Naive thymus-derived CD4-positive, alpha-beta T cell (primary cell): ENCODE data around the gene TMEM101. TPM values are rescaled to one million over a fixed set of nuclear protein-coding genes. Genes with fewer than 3 reads are reported as not detected.
"Not testable (repeated sequence)": the region's sequence is repeated elsewhere in the genome, so short reads cannot be mapped to it uniquely, and the experiment has no call there.

Experiments
- ATAC-seq: fragments of 150-1000 bp; cut with Tn5 transposase; 2 replicates; pipeline ENCODE4 v1.10.0; 2021; ENCODE audit warnings: mild to moderate bottlenecking, moderate library complexity
- CTCF ChIA-PET: fragments of 350-600 bp; sonication (Branson Sonifier 250); formaldehyde crosslinking; loops from one replicate; lab custom pipeline; 2021; ENCODE audit warnings: antibody characterized with exemption; lab: Charles Lee
- POLR2A ChIA-PET: fragments of 350-600 bp; sonication (Branson Sonifier 250); formaldehyde crosslinking; loops from one replicate; lab custom pipeline; 2021; ENCODE audit warnings: antibody characterized with exemption, inconsistent platforms; lab: Charles Lee
- DNase-seq, 9 donors: peaks; one replicate each; pipeline versions ENCODE4 v3.0.0 to v3.0.0-alpha.2; 2020 to 2022; ENCODE audit warnings: mixed read lengths in 1 of 9
- H3K27ac ChIP-seq: one replicate; pipeline ENCODE4 v1.7.0; 2013; ENCODE audit warnings: mild to moderate bottlenecking, low read depth, low read length, moderate library complexity
- H3K27me3 ChIP-seq, 2 donors: one replicate each; pipeline ENCODE4 v1.7.0; 2013; ENCODE audit warnings: low read length in 2 of 2, mild to moderate bottlenecking in 2 of 2, moderate library complexity in 2 of 2; ENCODE audit not compliant: control insufficient read depth in 2 of 2, insufficient read depth in 2 of 2
- H3K36me3 ChIP-seq, 3 experiments: 1 replicate in 2 of 3; 2 replicates in 1 of 3; pipeline ENCODE4 v1.7.0; 2013; ENCODE audit warnings: low read length in 3 of 3, mild to moderate bottlenecking in 3 of 3, moderate library complexity in 1 of 3; ENCODE audit not compliant: insufficient read depth in 3 of 3, control insufficient read depth in 2 of 3
- H3K4me1 ChIP-seq, 2 donors: one replicate each; pipeline ENCODE4 v1.7.0; 2013; ENCODE audit warnings: low read length in 2 of 2, mild to moderate bottlenecking in 2 of 2, moderate library complexity in 1 of 2; ENCODE audit not compliant: control insufficient read depth in 2 of 2, insufficient read depth in 2 of 2
- H3K4me3 ChIP-seq: 2 replicates; pipeline ENCODE4 v1.7.0; 2013; ENCODE audit warnings: mild to moderate bottlenecking, low read length
- H3K9me3 ChIP-seq, 3 experiments: 1 replicate in 2 of 3; 2 replicates in 1 of 3; pipeline ENCODE4 v1.7.0; 2013; ENCODE audit warnings: low read length in 3 of 3; ENCODE audit not compliant: control insufficient read depth in 2 of 3
- H3K27ac Mint-ChIP-seq, 9 donors: one replicate each; pipeline ENCODE4 v1.8.0; 2020 to 2022; ENCODE audit warnings: mixed read lengths in 9 of 9, mild to moderate bottlenecking in 8 of 9, moderate library complexity in 5 of 9, inconsistent platforms in 2 of 9
- H3K27me3 Mint-ChIP-seq, 5 donors: one replicate each; pipeline ENCODE4 v1.8.0; 2021 to 2022; ENCODE audit warnings: mixed read lengths in 5 of 5, mild to moderate bottlenecking in 1 of 5
- H3K36me3 Mint-ChIP-seq, 5 donors: one replicate each; pipeline ENCODE4 v1.8.0; 2020 to 2022; ENCODE audit warnings: mixed read lengths in 5 of 5, mild to moderate bottlenecking in 3 of 5, inconsistent platforms in 1 of 5
- H3K4me1 Mint-ChIP-seq, 7 donors: one replicate each; pipeline ENCODE4 v1.8.0; 2020 to 2022; ENCODE audit warnings: mixed read lengths in 7 of 7, mild to moderate bottlenecking in 3 of 7, inconsistent platforms in 1 of 7
- H3K4me3 Mint-ChIP-seq, 10 donors: one replicate each; pipeline ENCODE4 v1.8.0; 2020 to 2022; ENCODE audit warnings: mild to moderate bottlenecking in 10 of 10, mixed read lengths in 10 of 10, moderate library complexity in 6 of 10, inconsistent platforms in 2 of 10
- H3K9me3 Mint-ChIP-seq, 11 donors: one replicate each; pipeline ENCODE4 v1.8.0; 2020 to 2022; ENCODE audit warnings: mixed read lengths in 11 of 11, mild to moderate bottlenecking in 4 of 11, inconsistent platforms in 1 of 11, moderate library complexity in 1 of 11
- intact Hi-C, 2 donors: fragments of 100-400 bp; cut with micrococcal nuclease; formaldehyde crosslinking; loops; one replicate each; pipeline ENCODE4 v1.15.1; 2023
- polyA plus RNA-seq, 2 donors: library from polyadenylated mRNA; unstranded; fragments of 300-500 nt; fragmentation: Illumina TruSeq; gene quantifications; one replicate each; pipeline ENCODE4 v1.2.3, GENCODE V29; 2021
- total RNA-seq, 6 experiments: library from RNA in 5 of 6; stranded (reverse) in 5 of 6; gene quantifications; 1 replicate in 5 of 6; 2 replicates in 1 of 6; pipeline ENCODE4 v1.2.3 and lab custom pipeline; 2021 to 2026

TMEM101 gene
- total and polyA plus RNA-seq, 7 experiments from 2014 or later: 12.1 to 36.0 (median 31.8) TPM

GRCh38 chr17:44029736-44030135 lies 15.0 kb upstream of the TMEM101 start:
- DNase-seq: no peak
- Mint-ChIP-seq H3K27ac (peak overlapping the region in 1 of 9 donors; percentile 52), H3K27me3 (no peaks in the 10 kb centered on the region), H3K4me3 (no peak overlapping the region), H3K4me1 (peaks cover 3 to 16% (median 10%) of the 10 kb centered on the region in 7 donors), H3K36me3 (peaks cover 0 to 20% (median 10%) of the 10 kb centered on the region in 5 donors), H3K9me3 (no peaks in the 10 kb centered on the region)
- no peak overlapping the region for H3K4me3 ChIP-seq
- CTCF ChIA-PET: interaction anchor here (0.5 to 1.5 kb wide), 2 partner anchors 86 to 1662 kb away, joined by 3 to 4 read pairs; no protein-coding TSS in a partner anchor
- no peaks in the 10 kb centered on the region for H3K27me3 ChIP-seq
- peaks cover 3 to 31% (median 8%) of the 10 kb centered on the region in 3 experiments for H3K36me3 ChIP-seq
- intact Hi-C loops: no loop called here
- no peak overlapping the region for H3K27ac ChIP-seq
- no peak for ATAC-seq
- no peaks in the 10 kb centered on the region for H3K9me3 ChIP-seq
- POLR2A ChIA-PET: no interaction called here
- H3K4me1 ChIP-seq: no peaks in the 10 kb centered on the region

- no peaks in the 10 kb centered on the region for H3K27me3 Mint-ChIP-seq
- Histone ChIP-seq H3K4me3 (no peak overlapping the region), H3K4me1 (no peaks in the 10 kb centered on the region), H3K36me3 (peaks cover 0 to 3% (median 3%) of the 10 kb centered on the region in 3 experiments), H3K9me3 (no peaks in the 10 kb centered on the region), H3K27ac (no peak overlapping the region), H3K27me3 (no peaks in the 10 kb centered on the region)
- peak overlapping the region in 1 of 9 donors; percentile 31 for H3K27ac Mint-ChIP-seq
- intact Hi-C loops: no loop called here
- peaks cover 0 to 4% (median 0%) of the 10 kb centered on the region in 5 donors for H3K36me3 Mint-ChIP-seq
- no peaks in the 10 kb centered on the region for H3K9me3 Mint-ChIP-seq
- DNase-seq: no peak
- no peak overlapping the region for H3K4me3 Mint-ChIP-seq
- ChIA-PET CTCF (no interaction called here), POLR2A (no interaction called here)
- ATAC-seq: no peak
- peaks cover 0 to 10% (median 0%) of the 10 kb centered on the region in 7 donors for H3K4me1 Mint-ChIP-seq
These were observed 10.1 kb upstream of the TMEM101 start for GRCh38 chr17:44024853-44025252.

GRCh38 chr17:44024271-44024663 lies 9.5 kb upstream of the TMEM101 start:
- POLR2A ChIA-PET: no interaction called here
- intact Hi-C loops: no loop called here

GRCh38 chr17:44023545-44024270 lies 8.9 kb upstream of the TMEM101 start:
- Histone ChIP-seq H3K27me3 (no peaks in the 10 kb centered on the region), H3K36me3 (peaks cover 0 to 3% (median 0%) of the 10 kb centered on the region in 3 experiments), H3K4me1 (no peaks in the 10 kb centered on the region), H3K4me3 (no peak overlapping the region), H3K27ac (no peak overlapping the region), H3K9me3 (no peaks in the 10 kb centered on the region)
- DNase-seq (no peak), ATAC-seq (no peak)
- Mint-ChIP-seq H3K4me3 (no peak overlapping the region), H3K27ac (peak overlapping the region in 1 of 9 donors; percentile 62), H3K36me3 (peaks cover 0 to 5% (median 0%) of the 10 kb centered on the region in 5 donors), H3K9me3 (no peaks in the 10 kb centered on the region), H3K4me1 (no peaks in the 10 kb centered on the region), H3K27me3 (no peaks in the 10 kb centered on the region)
- intact Hi-C loops: no loop called here
- ChIA-PET POLR2A (interaction anchor here (0.6 kb wide), 1 partner anchor 1010 kb away, joined by 3 read pairs; no protein-coding TSS in a partner anchor), CTCF (no interaction called here)

More at GRCh38 chr17:44024271-44024663, 9.5 kb upstream of the TMEM101 start:
- H3K27ac Mint-ChIP-seq: peak overlapping the region in 1 of 9 donors; percentile 62
- Histone ChIP-seq H3K36me3 (peaks cover 0 to 3% (median 0%) of the 10 kb centered on the region in 3 experiments), H3K27me3 (no peaks in the 10 kb centered on the region), H3K4me1 (no peaks in the 10 kb centered on the region), H3K4me3 (no peak overlapping the region), H3K9me3 (no peaks in the 10 kb centered on the region), H3K27ac (no peak overlapping the region)
- no peaks in the 10 kb centered on the region for H3K27me3 Mint-ChIP-seq
- CTCF ChIA-PET: no interaction called here
- H3K9me3 Mint-ChIP-seq: no peaks in the 10 kb centered on the region
- peaks cover 0 to 5% (median 0%) of the 10 kb centered on the region in 5 donors for H3K36me3 Mint-ChIP-seq
- no peak overlapping the region for H3K4me3 Mint-ChIP-seq
- ATAC-seq (no peak), DNase-seq (no peak)
- H3K4me1 Mint-ChIP-seq: peaks cover 0 to 4% (median 0%) of the 10 kb centered on the region in 7 donors

- Histone ChIP-seq H3K27ac (no peak overlapping the region), H3K27me3 (no peaks in the 10 kb centered on the region), H3K4me3 (no peak overlapping the region), H3K4me1 (no peaks in the 10 kb centered on the region), H3K9me3 (no peaks in the 10 kb centered on the region), H3K36me3 (no peaks in the 10 kb centered on the region)
- Mint-ChIP-seq H3K27ac (no peak overlapping the region), H3K36me3 (peaks cover 0 to 5% (median 0%) of the 10 kb centered on the region in 5 donors), H3K4me1 (no peaks in the 10 kb centered on the region), H3K4me3 (no peak overlapping the region), H3K27me3 (no peaks in the 10 kb centered on the region), H3K9me3 (no peaks in the 10 kb centered on the region)
- intact Hi-C loops: no loop called here
- POLR2A ChIA-PET: no interaction called here
- CTCF ChIA-PET: no interaction called here
- DNase-seq (no peak), ATAC-seq (no peak)
These were observed 7.5 kb upstream of the TMEM101 start for GRCh38 chr17:44022246-44022645.

GRCh38 chr17:44021227-44021626 lies 6.5 kb upstream of the TMEM101 start:
- H3K9me3 ChIP-seq, H3K36me3 Mint-ChIP-seq, CTCF ChIA-PET, H3K4me1 Mint-ChIP-seq, H3K9me3 Mint-ChIP-seq, H3K36me3 ChIP-seq, POLR2A ChIA-PET, intact Hi-C loops, H3K27me3 ChIP-seq, H3K27ac ChIP-seq, H3K27ac Mint-ChIP-seq, ATAC-seq, H3K4me3 Mint-ChIP-seq, H3K4me3 ChIP-seq, H3K27me3 Mint-ChIP-seq, H3K4me1 ChIP-seq, DNase-seq: not testable (repeated sequence)
